H7 (cell line): ENCODE data around the gene ZNF550. TPM values are rescaled to one million over a fixed set of nuclear protein-coding genes. Genes with fewer than 3 reads are reported as not detected.

Source experiments
- DNase-seq: peaks from one replicate; pipeline ENCODE4 v3.0.0; 2012
- H3K27me3 ChIP-seq: 2 replicates; pipeline ENCODE4 v1.6.0; 2011; ENCODE audit warnings: mild to moderate bottlenecking, low read length; ENCODE audit not compliant: control insufficient read depth, insufficient read depth
- H3K36me3 ChIP-seq: replicated peaks from 2 replicates; pipeline ENCODE4 v1.5.1; 2011; ENCODE audit warnings: low read length; ENCODE audit not compliant: control insufficient read depth, insufficient read depth
- H3K4me3 ChIP-seq: 2 replicates; pipeline ENCODE4 v1.5.1; 2011; ENCODE audit warnings: low read depth, mild to moderate bottlenecking, control low read depth, low read length, moderate library complexity; ENCODE audit not compliant: insufficient read depth
- total RNA-seq: library from RNA; depleted of rRNA; stranded (reverse); fragments of >200 nt; shearing (Covaris generic); gene quantifications from 2 replicates; pipeline ENCODE4 v1.2.3, GENCODE V29; 2014; rRNA removed

The ZNF550 gene
- 5.7 and 9.7 TPM in 2 replicates for total RNA-seq

GRCh38 chr19:57559404-57560025 is at the start of gene ZNF550:
TSS of gene ZNF550 (minus strand) at chr19:57559863. CDS start at chr19:57559682, 181 bp downstream.
- DNase-seq: peak; percentile 93
- no peaks in the 10 kb centered on the region for H3K27me3 ChIP-seq

DNA sequence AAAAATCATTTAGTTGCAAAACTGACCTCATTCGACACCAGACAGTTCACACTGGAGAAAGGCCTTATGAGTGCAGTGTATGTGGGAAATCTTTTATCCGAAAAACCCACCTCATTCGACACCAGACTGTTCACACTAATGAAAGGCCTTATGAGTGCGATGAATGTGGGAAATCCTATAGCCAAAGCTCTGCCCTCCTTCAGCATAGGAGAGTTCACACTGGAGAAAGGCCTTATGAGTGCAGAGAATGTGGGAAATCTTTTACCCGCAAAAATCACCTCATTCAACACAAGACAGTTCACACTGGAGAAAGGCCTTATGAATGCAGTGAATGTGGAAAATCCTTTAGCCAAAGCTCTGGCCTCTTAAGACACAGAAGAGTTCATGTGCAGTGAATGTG is 47.3 kb upstream of the ZNF550 start:
- peaks cover 16% of the 10 kb centered on the region for H3K36me3 ChIP-seq
- H3K27me3 ChIP-seq: no peaks in the 10 kb centered on the region
- no peak overlapping the region for H3K4me3 ChIP-seq
- no peak for DNase-seq

More at GRCh38 chr19:57559404-57560025, at the start of gene ZNF550:
- peaks cover 5% of the 10 kb centered on the region for H3K36me3 ChIP-seq
- peak within 1 kb of the TSS; percentile 91 for H3K4me3 ChIP-seq

DNA sequence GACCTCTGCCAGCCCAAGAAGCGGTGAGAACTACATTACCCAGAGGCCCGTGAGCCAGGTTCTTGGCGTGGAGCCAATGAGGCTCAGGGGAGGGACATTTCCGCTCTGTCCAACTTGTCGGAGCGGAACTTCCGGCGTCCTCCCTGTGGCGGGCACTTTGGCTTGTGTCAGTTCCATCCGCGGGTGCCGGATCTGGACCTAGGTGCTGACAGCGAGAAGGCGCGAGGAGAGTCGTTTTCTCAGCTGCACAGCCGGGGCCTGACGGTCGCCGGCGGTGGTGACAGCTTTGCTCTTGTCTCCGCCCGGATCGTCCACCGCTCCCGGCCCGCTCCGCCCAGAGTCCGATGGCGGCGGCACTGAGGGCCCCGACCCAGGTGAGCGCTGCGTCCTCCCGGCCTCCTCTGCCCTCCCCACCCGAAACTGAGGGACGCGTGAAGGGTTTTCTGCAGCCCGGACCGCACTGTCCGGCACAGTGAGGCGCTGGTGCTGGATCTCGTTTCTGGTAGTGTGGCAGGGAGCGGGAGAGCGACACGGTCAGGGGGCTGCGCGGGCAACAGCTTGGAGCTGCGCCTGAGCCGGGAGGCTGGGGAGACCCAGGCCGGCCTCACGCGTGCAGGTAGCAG is 40.2 kb upstream of the ZNF550 start, which contains the start of gene ZNF530:
Gene ZNF530, plus strand, starts transcription at position 125 of the 623 bp plus-strand sequence. CDS start 4,461 bp downstream, outside the sequence.
- H3K4me3 ChIP-seq: peak within 1 kb of the TSS; percentile 88
- H3K36me3 ChIP-seq: peaks cover 1% of the 10 kb centered on the region; the same call in 1 of the 2 replicates
- peak; percentile 92 for DNase-seq
- no peaks in the 10 kb centered on the region for H3K27me3 ChIP-seq

- no peak for DNase-seq
- Histone ChIP-seq H3K4me3 (peak overlapping the region; percentile 88; the same call in 1 of the 2 replicates), H3K27me3 (no peaks in the 10 kb centered on the region), H3K36me3 (peaks cover under 1% of the 10 kb centered on the region; the same call in 1 of the 2 replicates)
Observed at GRCh38 chr19:57599377-57599760, 39.7 kb upstream of the ZNF550 start.

GRCh38 chr19:57587529-57587928 is 27.9 kb upstream of the ZNF550 start:
- Histone ChIP-seq H3K4me3 (no peak overlapping the region), H3K27me3 (peaks cover 3% of the 10 kb centered on the region; the same call in 1 of the 2 replicates), H3K36me3 (peaks cover 41% of the 10 kb centered on the region)
- no peak for DNase-seq

GRCh38 chr19:57583521-57584416 is 24.1 kb upstream of the ZNF550 start, which contains the start of gene ZIK1:
TSS of gene ZIK1 (plus strand) at chr19:57584145. CDS start at chr19:57584357, 212 bp downstream.
- peak; percentile 98 for DNase-seq
- peaks cover 3% of the 10 kb centered on the region; the same call in 1 of the 2 replicates for H3K27me3 ChIP-seq
- H3K36me3 ChIP-seq: peaks cover 16% of the 10 kb centered on the region
- H3K4me3 ChIP-seq: peak within 1 kb of the TSS; percentile 76

DNA sequence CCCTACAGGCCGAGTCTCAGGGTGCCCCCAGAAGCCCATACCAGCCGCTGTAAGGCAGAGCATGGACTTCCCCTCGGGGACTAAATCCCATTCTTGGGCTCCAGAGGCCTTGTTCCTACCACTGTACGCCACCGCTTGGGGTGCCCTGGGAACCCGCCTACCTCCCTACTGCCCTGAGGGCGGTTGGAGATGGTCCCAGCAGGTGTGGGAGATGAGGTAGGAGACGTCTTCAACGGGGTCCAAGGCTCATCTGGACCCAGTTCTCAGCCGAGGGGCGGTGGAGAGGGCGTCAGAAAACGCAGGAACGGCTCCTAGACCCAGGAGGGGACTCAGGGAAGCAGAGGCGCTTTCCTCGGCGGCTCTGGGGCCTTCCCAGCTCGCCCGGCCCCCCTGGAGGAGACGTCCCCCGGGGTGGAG is 23.4 kb upstream of the ZNF550 start:
- DNase-seq: no peak
- Histone ChIP-seq H3K36me3 (peaks cover 10% of the 10 kb centered on the region), H3K27me3 (peaks cover 3% of the 10 kb centered on the region; the same call in 1 of the 2 replicates), H3K4me3 (peak overlapping the region; percentile 76)

DNA sequence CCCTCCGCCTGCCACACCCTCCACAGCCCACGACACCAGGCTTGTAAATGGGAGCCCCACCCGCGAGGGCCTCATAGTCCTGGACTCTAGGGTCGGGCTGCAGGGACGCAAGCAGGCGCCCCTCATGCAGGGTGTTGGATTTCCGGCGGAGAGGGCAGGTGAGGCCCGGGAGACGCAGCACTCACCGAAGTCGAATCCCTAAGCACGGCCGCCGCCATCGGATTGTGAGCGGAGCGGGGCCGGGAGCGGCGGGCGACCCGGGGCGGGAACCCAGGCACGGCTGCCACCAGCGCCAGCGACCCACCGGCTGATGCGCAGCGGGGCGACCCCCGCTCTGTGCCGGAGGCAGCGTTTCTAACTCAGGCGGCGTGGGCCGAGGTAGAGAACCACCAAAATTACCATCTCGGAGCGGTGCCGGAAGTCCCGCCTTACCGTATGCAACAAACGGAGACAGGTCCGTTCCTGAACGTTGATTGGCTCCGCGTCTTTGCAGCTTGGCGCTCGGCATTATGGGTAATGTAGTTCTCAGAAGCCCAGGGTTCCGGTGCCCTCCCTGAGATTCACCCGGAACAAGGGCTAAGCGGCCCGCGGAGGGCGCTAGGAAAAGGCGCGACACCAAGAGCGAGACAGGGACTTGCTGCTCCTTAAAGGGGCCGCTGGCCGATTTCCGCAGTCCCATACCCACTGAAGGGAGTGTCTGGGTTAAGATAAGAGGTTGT is 19.0 kb upstream of the ZNF550 start, which contains the start of gene ZNF416:
Gene ZNF416, minus strand, starts transcription at position 425 of the 719 bp plus-strand sequence. Its CDS starts 207 bp downstream, at position 218.
- Histone ChIP-seq H3K4me3 (peak within 1 kb of the TSS; percentile 88), H3K27me3 (peaks cover 3% of the 10 kb centered on the region; the same call in 1 of the 2 replicates), H3K36me3 (peaks cover 26% of the 10 kb centered on the region)
- DNase-seq: peak; percentile 97

DNA sequence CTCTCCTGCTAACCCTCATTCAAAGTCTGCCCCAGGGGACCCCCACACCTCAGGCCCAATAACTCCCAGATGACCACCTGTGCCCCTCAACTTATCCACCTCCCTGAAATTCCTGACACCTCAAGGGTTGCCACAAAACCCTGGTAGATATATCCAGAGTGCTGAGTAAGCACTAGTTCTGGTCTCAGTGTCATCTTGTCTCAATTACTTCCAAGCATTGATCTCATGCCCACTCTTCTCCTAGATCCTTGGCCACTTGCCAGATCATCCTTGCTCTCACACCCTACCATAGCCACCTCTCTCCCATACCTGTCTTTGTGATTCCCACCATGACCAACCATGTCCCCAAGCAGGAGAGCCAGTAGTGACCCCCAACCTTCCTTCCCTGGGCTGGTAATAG is 17.0 kb upstream of the ZNF550 start:
- Histone ChIP-seq H3K36me3 (peaks cover 43% of the 10 kb centered on the region), H3K4me3 (no peak overlapping the region), H3K27me3 (no peaks in the 10 kb centered on the region)
- no peak for DNase-seq

DNA sequence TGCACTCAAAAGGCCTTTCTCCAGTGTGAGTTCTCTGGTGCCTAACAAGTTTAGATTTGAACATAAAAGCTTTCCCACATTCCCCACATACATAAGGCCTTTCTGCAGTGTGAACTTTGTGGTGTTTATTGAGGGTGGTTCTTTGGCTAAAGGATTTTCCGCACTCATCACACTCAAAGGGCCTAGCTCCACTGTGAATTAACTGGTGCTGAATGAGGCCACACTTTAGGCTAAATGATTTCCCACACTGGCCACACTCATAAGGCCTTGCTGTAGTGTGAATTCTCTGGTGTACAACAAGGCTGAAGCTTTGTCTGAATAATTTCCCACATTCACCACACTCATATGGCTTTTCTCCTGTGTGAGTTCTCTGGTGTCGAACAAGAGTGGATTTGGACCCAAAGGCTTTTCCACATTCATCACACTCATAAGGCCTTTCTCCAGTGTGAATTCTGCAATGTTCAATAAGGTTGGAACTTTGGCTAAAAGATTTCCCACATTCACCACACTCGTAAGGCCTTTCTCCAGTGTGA is 12.8 kb upstream of the ZNF550 start:
- Histone ChIP-seq H3K4me3 (no peak overlapping the region), H3K36me3 (peaks cover 44% of the 10 kb centered on the region), H3K27me3 (no peaks in the 10 kb centered on the region)
- DNase-seq: no peak

DNA sequence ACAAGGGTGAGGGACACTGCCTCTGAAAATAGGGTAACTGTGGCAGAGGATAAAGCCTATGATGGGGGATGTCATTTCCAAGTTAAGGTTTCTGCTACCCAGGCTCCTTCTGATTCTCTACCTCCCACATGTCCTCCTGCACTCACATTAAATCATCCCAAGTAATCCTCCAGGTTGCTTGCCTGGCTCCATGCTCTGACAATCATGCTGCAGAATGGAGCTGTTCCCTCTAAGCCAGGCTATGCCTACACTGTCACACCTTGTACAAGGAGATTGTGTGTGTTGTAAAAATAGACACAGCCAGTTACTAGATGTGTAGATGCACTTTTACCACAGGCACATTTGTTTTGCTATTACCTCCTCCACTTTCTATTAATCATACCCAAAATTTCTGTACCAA is 11.0 kb upstream of the ZNF550 start:
- Histone ChIP-seq H3K27me3 (no peaks in the 10 kb centered on the region), H3K36me3 (peaks cover 36% of the 10 kb centered on the region), H3K4me3 (no peak overlapping the region)
- DNase-seq: no peak

DNA sequence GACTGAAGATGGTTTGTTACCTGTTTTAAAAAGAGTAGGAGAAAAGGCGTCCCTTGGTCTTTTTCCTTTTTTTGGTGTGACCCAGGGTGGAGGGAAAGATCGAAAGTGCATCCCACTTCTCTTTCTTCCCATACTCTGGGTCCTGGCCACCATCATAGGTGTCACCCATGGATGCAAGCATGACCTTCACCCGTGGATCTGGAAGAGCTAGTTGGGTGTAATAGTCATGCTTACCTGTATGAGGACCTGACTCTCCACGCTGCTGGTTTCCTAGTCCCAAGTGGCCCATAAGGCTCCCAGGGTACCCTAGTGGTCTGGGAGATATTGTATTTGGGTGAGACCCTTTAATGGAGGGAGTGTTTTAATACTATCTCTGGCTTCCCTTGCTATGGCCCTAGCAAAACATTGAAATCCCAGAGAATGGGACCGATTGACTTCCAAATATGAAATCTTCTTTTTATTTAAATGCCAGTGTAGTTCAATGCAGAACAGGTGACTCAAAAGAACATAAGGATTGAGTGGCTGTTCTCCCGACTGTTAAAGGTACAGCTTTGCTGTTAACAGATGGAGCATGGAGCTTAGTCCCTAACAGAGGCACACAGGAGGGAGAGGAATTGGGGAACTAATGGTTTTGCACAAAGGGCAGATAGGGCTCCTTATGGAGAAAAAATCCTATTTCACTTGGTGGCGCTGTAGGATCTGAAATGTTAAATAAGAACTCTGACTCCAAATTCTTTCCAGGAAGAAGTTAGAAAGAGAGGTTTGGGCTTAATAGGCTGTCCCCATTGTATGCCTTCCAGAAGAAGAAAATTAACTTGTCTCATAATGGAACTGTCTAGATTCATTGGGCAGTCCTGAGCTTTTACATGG is 7.0 kb upstream of the ZNF550 start:
- H3K27me3 ChIP-seq: no peaks in the 10 kb centered on the region
- no peak overlapping the region for H3K4me3 ChIP-seq
- peaks cover under 1% of the 10 kb centered on the region for H3K36me3 ChIP-seq
- DNase-seq: no peak

DNA sequence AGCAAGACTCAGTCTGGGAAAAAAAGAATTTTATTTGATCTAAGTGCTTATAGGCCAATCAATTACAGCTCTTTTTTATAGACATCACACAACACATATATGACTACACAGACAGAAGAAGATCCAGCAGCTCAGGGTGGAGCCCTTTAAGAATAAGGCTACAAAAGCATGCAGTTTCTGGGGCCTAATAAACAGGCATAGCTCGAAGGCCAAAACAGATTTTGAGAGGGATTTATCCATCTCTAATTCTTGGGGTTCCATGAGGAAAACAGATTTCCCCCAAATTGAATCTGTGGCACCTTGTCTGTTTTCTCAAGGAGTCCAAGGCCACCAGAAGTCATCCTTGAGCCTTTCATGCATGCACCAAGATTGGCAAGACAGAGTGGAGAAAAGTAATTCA is 3.9 kb upstream of the ZNF550 start:
- no peaks in the 10 kb centered on the region for H3K27me3 ChIP-seq
- no peaks in the 10 kb centered on the region for H3K36me3 ChIP-seq
- H3K4me3 ChIP-seq: no peak overlapping the region
- no peak for DNase-seq
